ENCODE measurements around the gene PWWP2B. TPM values are rescaled to one million over a fixed set of nuclear protein-coding genes. Genes with fewer than 3 reads are reported as not detected.
A peak's percentile ranks its signal among the peaks of the same experiment; 100 is the strongest.
"Not testable (repeated sequence)": the region's sequence is repeated elsewhere in the genome, so short reads cannot be mapped to it uniquely, and the experiment has no call there.

PWWP2B gene
- total RNA-seq, 1 donor from 2014 or later: 24.4 TPM

DNA sequence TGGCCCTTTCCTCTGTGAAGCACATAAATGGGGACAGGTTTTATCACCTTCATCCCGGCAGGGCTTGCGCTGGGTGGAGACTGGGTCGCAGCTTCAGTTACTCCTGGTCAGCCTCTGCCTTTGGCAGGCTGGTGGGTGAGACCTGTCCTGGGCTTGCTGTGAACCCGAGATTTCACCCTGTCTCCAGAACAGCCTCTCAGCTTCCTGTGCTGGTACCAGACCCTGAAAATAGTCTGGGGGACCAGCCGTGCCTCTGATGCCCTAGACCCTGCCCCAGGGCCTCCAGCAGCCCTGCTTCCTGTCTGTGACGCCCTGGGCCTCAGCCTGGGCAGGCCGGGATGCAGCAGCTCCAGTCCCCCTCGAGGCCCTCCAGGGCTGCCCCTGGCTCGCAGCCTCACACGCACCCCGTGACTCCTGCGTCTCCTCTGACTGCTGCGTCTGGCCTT lies 13.2 kb upstream of the PWWP2B start:
- TF ChIP-seq, protein P1, sequence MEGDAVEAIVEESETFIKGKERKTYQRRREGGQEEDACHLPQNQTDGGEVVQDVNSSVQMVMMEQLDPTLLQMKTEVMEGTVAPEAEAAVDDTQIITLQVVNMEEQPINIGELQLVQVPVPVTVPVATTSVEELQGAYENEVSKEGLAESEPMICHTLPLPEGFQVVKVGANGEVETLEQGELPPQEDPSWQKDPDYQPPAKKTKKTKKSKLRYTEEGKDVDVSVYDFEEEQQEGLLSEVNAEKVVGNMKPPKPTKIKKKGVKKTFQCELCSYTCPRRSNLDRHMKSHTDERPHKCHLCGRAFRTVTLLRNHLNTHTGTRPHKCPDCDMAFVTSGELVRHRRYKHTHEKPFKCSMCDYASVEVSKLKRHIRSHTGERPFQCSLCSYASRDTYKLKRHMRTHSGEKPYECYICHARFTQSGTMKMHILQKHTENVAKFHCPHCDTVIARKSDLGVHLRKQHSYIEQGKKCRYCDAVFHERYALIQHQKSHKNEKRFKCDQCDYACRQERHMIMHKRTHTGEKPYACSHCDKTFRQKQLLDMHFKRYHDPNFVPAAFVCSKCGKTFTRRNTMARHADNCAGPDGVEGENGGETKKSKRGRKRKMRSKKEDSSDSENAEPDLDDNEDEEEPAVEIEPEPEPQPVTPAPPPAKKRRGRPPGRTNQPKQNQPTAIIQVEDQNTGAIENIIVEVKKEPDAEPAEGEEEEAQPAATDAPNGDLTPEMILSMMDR (IDR thresholded peaks at IDR 0.05): no peak

DNA sequence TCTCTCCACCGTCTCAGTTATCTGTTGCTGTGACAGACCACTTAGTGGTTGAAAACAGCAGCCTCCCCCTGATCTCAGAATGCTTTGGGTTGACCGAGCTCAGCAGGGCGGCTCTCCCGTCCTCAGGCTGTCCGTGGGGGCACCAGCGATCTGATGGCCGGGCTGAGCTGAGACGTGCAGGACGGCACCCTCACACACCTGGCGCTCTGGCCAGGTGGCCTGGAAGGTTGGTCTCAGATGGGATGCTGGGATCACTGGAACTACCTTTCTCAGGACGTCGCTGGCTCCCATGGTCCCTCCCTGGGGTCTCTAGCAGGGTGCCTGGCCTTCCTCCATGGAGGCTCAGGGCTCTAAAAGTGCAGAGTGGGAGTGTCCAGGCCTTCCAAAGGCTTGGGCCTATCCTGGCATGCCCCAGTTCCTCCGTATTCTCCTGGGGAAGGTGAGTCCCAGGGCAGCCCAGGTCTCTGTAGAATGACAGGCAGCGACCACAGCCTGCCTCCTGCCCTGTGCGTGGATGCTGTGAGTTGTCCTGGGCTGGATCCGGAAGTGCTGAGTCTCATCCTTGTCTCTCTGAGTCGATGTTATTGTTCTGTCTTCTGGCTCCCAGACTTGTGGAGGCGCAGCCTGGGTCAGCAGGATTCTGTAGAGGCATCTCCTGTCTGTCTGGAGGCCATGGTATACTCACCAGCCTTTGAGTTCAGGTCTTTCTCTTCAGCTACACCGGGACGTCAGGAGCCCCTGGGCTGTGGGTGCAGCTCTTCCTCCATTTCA lies 12.2 kb upstream of the PWWP2B start:
- peaks cover 0 to 3% of the 10 kb centered on the region in 2 donors for H3K4me1 ChIP-seq
- DNase-seq (ENCODE audit: low spot score in 2 of 2): peak in 1 of 2 donors; percentile 6
- no peak overlapping the region for H3K27ac ChIP-seq
- intact Hi-C loops (cut with DNase I): no loop called here
- no peaks in the 10 kb centered on the region for H3K27me3 ChIP-seq
- no peaks in the 10 kb centered on the region for H3K36me3 ChIP-seq
- no peak overlapping the region for H3K4me3 ChIP-seq
- H3K9me3 ChIP-seq: no peaks in the 10 kb centered on the region
- TF ChIP-seq, protein P1 (IDR thresholded peaks at IDR 0.05): no peak

More for the DNA sequence above, 13.2 kb upstream of the PWWP2B start:
- intact Hi-C loops (cut with DNase I): no loop called here
- Histone ChIP-seq H3K27me3 (no peaks in the 10 kb centered on the region), H3K36me3 (no peaks in the 10 kb centered on the region), H3K9me3 (no peaks in the 10 kb centered on the region), H3K4me1 (peaks cover 0 to 3% of the 10 kb centered on the region in 2 donors), H3K27ac (no peak overlapping the region), H3K4me3 (no peak overlapping the region)
- no peak for DNase-seq (ENCODE audit: low spot score in 2 of 2)

DNA sequence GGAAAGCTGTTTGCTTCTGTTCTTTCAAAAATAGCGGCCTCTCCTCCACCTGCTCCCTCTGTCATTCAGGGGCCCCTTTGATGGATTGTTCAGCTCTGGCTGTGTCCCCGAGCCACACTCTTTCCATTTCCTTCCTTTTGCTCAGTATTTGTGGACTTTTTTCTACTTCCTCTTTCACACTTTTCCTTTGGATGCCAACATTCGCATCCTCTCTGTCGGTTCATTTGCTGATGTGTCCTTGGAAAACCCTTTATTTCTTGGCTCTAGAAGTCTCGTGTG lies 11.7 kb upstream of the PWWP2B start:
- intact Hi-C loops (cut with DNase I): no loop called here
- H3K27ac ChIP-seq: no peak overlapping the region
- no peak for DNase-seq (ENCODE audit: low spot score in 2 of 2)
- no peaks in the 10 kb centered on the region for H3K36me3 ChIP-seq
- H3K4me1 ChIP-seq: peaks cover 0 to 3% of the 10 kb centered on the region in 2 donors
- no peaks in the 10 kb centered on the region for H3K9me3 ChIP-seq
- no peaks in the 10 kb centered on the region for H3K27me3 ChIP-seq
- TF ChIP-seq, protein P1 (IDR thresholded peaks at IDR 0.05): no peak
- no peak overlapping the region for H3K4me3 ChIP-seq

DNA sequence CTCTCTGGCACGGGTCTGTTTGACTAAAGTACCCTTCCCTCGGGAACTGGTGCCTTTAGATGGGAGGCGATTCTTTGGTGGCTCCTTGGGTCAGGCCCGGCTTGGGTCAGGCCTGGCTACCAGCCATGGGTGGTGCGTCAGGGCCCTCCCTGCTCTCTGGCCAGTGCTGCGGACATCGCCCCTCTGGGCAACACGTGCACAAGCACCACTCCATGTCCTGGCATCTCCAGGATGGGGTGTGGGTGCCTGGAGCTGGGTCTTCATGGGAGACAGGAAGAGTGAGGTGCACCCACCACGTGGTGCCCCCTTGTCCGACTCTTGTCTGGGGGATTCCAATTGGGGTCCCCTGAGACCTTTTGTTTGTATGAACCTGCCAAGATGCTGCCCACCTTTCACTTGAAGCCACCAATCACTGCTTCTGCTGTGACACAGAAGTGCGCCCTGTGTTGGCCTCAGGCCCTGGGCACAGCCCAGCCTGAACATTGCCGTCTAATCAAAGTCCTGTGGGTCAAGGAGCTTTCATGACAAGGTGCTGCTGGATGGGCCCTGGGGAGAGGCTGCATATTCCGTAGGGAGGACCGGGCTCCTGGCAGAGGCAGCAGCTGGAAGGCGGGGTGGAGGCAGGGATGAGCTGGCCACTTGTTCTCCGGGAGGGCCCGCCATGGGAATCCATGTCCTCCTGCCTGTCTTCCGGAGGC lies 11.1 kb upstream of the PWWP2B start:
- DNase-seq (ENCODE audit: low spot score in 2 of 2): peak in 1 of 2 donors; percentile 5
- H3K27me3 ChIP-seq: no peaks in the 10 kb centered on the region
- intact Hi-C loops (cut with DNase I): no loop called here
- H3K27ac ChIP-seq: no peak overlapping the region
- no peaks in the 10 kb centered on the region for H3K36me3 ChIP-seq
- TF ChIP-seq, protein P1 (IDR thresholded peaks at IDR 0.05): no peak
- H3K9me3 ChIP-seq: no peaks in the 10 kb centered on the region
- H3K4me1 ChIP-seq: peaks cover 0 to 3% of the 10 kb centered on the region in 2 donors
- H3K4me3 ChIP-seq: no peak overlapping the region

DNA sequence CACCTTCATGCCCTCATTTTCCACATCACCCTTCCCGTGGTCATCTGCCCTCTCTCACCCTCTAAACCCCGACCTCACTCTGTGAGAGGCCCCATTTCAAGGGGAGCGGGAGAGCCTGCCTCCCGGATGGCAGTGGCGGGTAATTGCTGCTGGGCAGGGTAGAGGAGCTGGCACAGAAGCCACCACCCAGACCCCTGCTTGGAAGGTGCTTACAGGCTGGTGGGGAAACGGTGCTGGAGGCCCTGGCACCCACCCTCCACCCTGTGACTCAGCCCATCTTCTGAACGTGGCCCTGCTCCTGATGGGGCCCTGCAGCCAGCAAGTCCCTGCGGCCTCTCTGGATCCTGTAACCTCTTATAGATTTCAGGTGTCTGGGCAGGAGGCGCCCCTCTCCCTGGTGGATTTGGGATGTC lies 10.6 kb upstream of the PWWP2B start:
- Histone ChIP-seq H3K36me3 (no peaks in the 10 kb centered on the region), H3K4me3 (no peak overlapping the region), H3K4me1 (peaks cover 0 to 3% of the 10 kb centered on the region in 2 donors), H3K27me3 (no peaks in the 10 kb centered on the region), H3K9me3 (no peaks in the 10 kb centered on the region), H3K27ac (no peak overlapping the region)
- intact Hi-C loops (cut with DNase I): no loop called here
- TF ChIP-seq, protein P1 (IDR thresholded peaks at IDR 0.05): no peak
- peak in 1 of 2 donors; percentile 5 for DNase-seq (ENCODE audit: low spot score in 2 of 2)

DNA sequence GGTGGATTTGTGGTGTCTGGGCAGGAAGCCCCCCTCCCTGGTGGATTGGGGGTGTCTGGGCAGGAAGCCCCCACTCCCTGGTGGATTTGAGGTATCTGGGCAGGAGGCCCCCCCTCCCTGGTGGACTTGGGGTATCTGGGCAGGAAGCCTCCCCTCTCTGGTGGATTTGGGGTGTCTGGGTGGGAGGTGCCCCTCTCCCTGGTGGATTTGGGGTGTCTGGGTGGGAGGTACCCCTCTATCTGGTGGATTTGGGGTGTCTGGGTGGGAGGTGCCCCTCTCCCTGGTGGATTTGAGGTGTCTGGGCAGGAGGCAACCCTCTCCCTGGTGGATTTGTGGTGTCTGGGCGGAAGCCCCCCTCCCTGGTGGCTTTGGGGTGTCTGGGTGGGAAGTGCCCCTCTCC lies 10.1 kb upstream of the PWWP2B start:
- peak in 1 of 2 donors; percentile 6 for DNase-seq (ENCODE audit: low spot score in 2 of 2)
- intact Hi-C loops (cut with DNase I): loop anchor here (1.0 kb wide), 1 partner anchor 66 kb away; no protein-coding TSS in a partner anchor
- H3K27ac ChIP-seq, H3K9me3 ChIP-seq, H3K27me3 ChIP-seq, H3K4me1 ChIP-seq, H3K4me3 ChIP-seq, H3K36me3 ChIP-seq: not testable (repeated sequence)

All from ascending aorta (tissue), 2 donors.